HG03095 (cell line): ENCODE measurements around the gene DYSF.

Source experiments
- ATAC-seq: cut with Tn5 transposase; IDR thresholded peaks from one replicate; pipeline ENCODE4 v1.9.1; 2021; ENCODE audit warnings: moderate library complexity; ENCODE audit not compliant: unreplicated experiment

The DYSF gene

GRCh38 chr2:71455741-71456569 is 2.6 kb downstream of the DYSF start:
- ATAC-seq, result no peak

- ATAC-seq, result no peak
Measured at GRCh38 chr2:71456617-71457016, 3.3 kb downstream of the DYSF start.

- no peak for ATAC-seq
Measured at GRCh38 chr2:71457123-71457915, 4.0 kb downstream of the DYSF start.

GRCh38 chr2:71457923-71458322 is 4.6 kb downstream of the DYSF start:
- ATAC-seq, result no peak

- ATAC-seq, result no peak
Measured at GRCh38 chr2:71458413-71459083, 5.2 kb downstream of the DYSF start.

GRCh38 chr2:71459084-71459431 is 5.7 kb downstream of the DYSF start:
- ATAC-seq, result no peak

GRCh38 chr2:71460056-71460455 is 6.7 kb downstream of the DYSF start:
- ATAC-seq, result no peak

GRCh38 chr2:71460595-71461303 is 7.4 kb downstream of the DYSF start:
- ATAC-seq, result no peak

- no peak for ATAC-seq
Measured at GRCh38 chr2:71461304-71461671, 7.9 kb downstream of the DYSF start.

- ATAC-seq, result no peak
Measured at GRCh38 chr2:71462056-71462605, 8.8 kb downstream of the DYSF start.

- no peak for ATAC-seq
Measured at GRCh38 chr2:71462641-71463341, 9.4 kb downstream of the DYSF start.

- no peak for ATAC-seq
Measured at GRCh38 chr2:71463342-71463654, 9.9 kb downstream of the DYSF start.

GRCh38 chr2:71464389-71464788 is 11.0 kb downstream of the DYSF start:
- ATAC-seq, result no peak

- ATAC-seq, result no peak
Measured at GRCh38 chr2:71465356-71465755, 12.0 kb downstream of the DYSF start.

- ATAC-seq, result no peak
Measured at GRCh38 chr2:71465961-71466300, 12.6 kb downstream of the DYSF start.

- ATAC-seq, result no peak
Measured at GRCh38 chr2:71466301-71467179, 13.2 kb downstream of the DYSF start.

GRCh38 chr2:71467180-71467815 is 13.9 kb downstream of the DYSF start:
- ATAC-seq, result no peak

- ATAC-seq, result no peak
Measured at GRCh38 chr2:71468279-71469015, 15.1 kb downstream of the DYSF start.
